Measurements from ENCODE around the gene FLAD1.

FLAD1 gene

GRCh38 chr1:154982897-154983648 lies at the start of gene FLAD1:
FLAD1 (plus strand) TSS chr1:154983344; CDS start chr1:154983695, 351 bp downstream.
- peak; percentile 98 for DNase-seq (ENCODE audit: low spot score)

GRCh38 chr1:154934358-154934948 lies 48.7 kb upstream of the FLAD1 start:
- no peak for DNase-seq (ENCODE audit: low spot score)

- no peak for DNase-seq (ENCODE audit: low spot score)
Observed at GRCh38 chr1:154935749-154936554, 47.2 kb upstream of the FLAD1 start.

- DNase-seq (ENCODE audit: low spot score), result peak; percentile 94
Observed at GRCh38 chr1:154936555-154937084, 46.5 kb upstream of the FLAD1 start, which contains the start of gene PMVK. PMVK (minus strand) TSS chr1:154936719; CDS start chr1:154936685, 34 bp downstream.

GRCh38 chr1:154937085-154937987 lies 45.8 kb upstream of the FLAD1 start:
- peak; percentile 89 for DNase-seq (ENCODE audit: low spot score)

- no peak for DNase-seq (ENCODE audit: low spot score)
Observed at GRCh38 chr1:154937988-154938386, 45.2 kb upstream of the FLAD1 start.

- no peak for DNase-seq (ENCODE audit: low spot score)
Observed at GRCh38 chr1:154938604-154939399, 44.3 kb upstream of the FLAD1 start.

GRCh38 chr1:154940213-154940560 lies 43.0 kb upstream of the FLAD1 start:
- DNase-seq (ENCODE audit: low spot score), result no peak

- no peak for DNase-seq (ENCODE audit: low spot score)
Observed at GRCh38 chr1:154940651-154941194, 42.4 kb upstream of the FLAD1 start.

GRCh38 chr1:154941333-154942013 lies 41.7 kb upstream of the FLAD1 start:
- no peak for DNase-seq (ENCODE audit: low spot score)

- DNase-seq (ENCODE audit: low spot score), result peak; percentile 75
Observed at GRCh38 chr1:154943649-154944400, 39.3 kb upstream of the FLAD1 start.

- DNase-seq (ENCODE audit: low spot score), result peak; percentile 60
Observed at GRCh38 chr1:154944401-154945159, 38.6 kb upstream of the FLAD1 start.

GRCh38 chr1:154945160-154945961 lies 37.8 kb upstream of the FLAD1 start:
- no peak for DNase-seq (ENCODE audit: low spot score)

GRCh38 chr1:154945962-154946850 lies 36.9 kb upstream of the FLAD1 start:
- no peak for DNase-seq (ENCODE audit: low spot score)

GRCh38 chr1:154948079-154948478 lies 35.1 kb upstream of the FLAD1 start:
- no peak for DNase-seq (ENCODE audit: low spot score)

GRCh38 chr1:154951901-154952657 lies 31.1 kb upstream of the FLAD1 start:
- no peak for DNase-seq (ENCODE audit: low spot score)
